Activated naive CD8-positive, alpha-beta T cell (primary cell): ENCODE measurements around the gene AMBRA1.
A peak's percentile ranks its signal among the peaks of the same experiment; 100 is the strongest.

Source experiments
- H3K27ac Mint-ChIP-seq: one replicate; pipeline ENCODE4 v1.8.0; 2021; ENCODE audit warnings: mixed read lengths
- H3K27me3 Mint-ChIP-seq: one replicate; pipeline ENCODE4 v1.8.0; 2021; ENCODE audit warnings: mixed read lengths
- H3K36me3 Mint-ChIP-seq: one replicate; pipeline ENCODE4 v1.8.0; 2021; ENCODE audit warnings: mixed read lengths
- H3K4me1 Mint-ChIP-seq: one replicate; pipeline ENCODE4 v1.8.0; 2021; ENCODE audit warnings: low read depth, mixed read lengths
- H3K4me3 Mint-ChIP-seq: one replicate; pipeline ENCODE4 v1.8.0; 2021; ENCODE audit warnings: mild to moderate bottlenecking, mixed read lengths
- H3K9me3 Mint-ChIP-seq: one replicate; pipeline ENCODE4 v1.8.0; 2021; ENCODE audit warnings: low read depth, mixed read lengths

AMBRA1 gene

GRCh38 chr11:46565232-46565840 is 28.5 kb downstream of the AMBRA1 start:
- Mint-ChIP-seq H3K4me3 (no peak overlapping the region), H3K4me1 (peaks cover 40% of the 10 kb centered on the region), H3K9me3 (no peaks in the 10 kb centered on the region), H3K27ac (no peak overlapping the region), H3K36me3 (peaks cover 4% of the 10 kb centered on the region), H3K27me3 (no peaks in the 10 kb centered on the region)

GRCh38 chr11:46564459-46564858 is 29.4 kb downstream of the AMBRA1 start:
- no peaks in the 10 kb centered on the region for H3K9me3 Mint-ChIP-seq
- no peaks in the 10 kb centered on the region for H3K27me3 Mint-ChIP-seq
- peaks cover 4% of the 10 kb centered on the region for H3K36me3 Mint-ChIP-seq
- H3K4me3 Mint-ChIP-seq, result no peak overlapping the region
- H3K4me1 Mint-ChIP-seq, result peaks cover 46% of the 10 kb centered on the region
- H3K27ac Mint-ChIP-seq, result peak overlapping the region; percentile 55

- H3K36me3 Mint-ChIP-seq, result peaks cover 4% of the 10 kb centered on the region
- H3K27ac Mint-ChIP-seq, result peak overlapping the region; percentile 61
- no peaks in the 10 kb centered on the region for H3K27me3 Mint-ChIP-seq
- H3K4me3 Mint-ChIP-seq, result no peak overlapping the region
- H3K9me3 Mint-ChIP-seq, result no peaks in the 10 kb centered on the region
- peaks cover 60% of the 10 kb centered on the region for H3K4me1 Mint-ChIP-seq
Measured at GRCh38 chr11:46562527-46562926, 31.3 kb downstream of the AMBRA1 start.

GRCh38 chr11:46560300-46560991 is 33.4 kb downstream of the AMBRA1 start:
- H3K9me3 Mint-ChIP-seq, result no peaks in the 10 kb centered on the region
- H3K4me1 Mint-ChIP-seq, result peaks cover 65% of the 10 kb centered on the region
- peak overlapping the region; percentile 84 for H3K4me3 Mint-ChIP-seq
- H3K36me3 Mint-ChIP-seq, result peaks cover 2% of the 10 kb centered on the region
- peak overlapping the region; percentile 81 for H3K27ac Mint-ChIP-seq
- H3K27me3 Mint-ChIP-seq, result no peaks in the 10 kb centered on the region

GRCh38 chr11:46559815-46560214 is 34.0 kb downstream of the AMBRA1 start:
- Mint-ChIP-seq H3K27ac (peak overlapping the region; percentile 81), H3K4me3 (peak overlapping the region; percentile 84), H3K36me3 (peaks cover 2% of the 10 kb centered on the region), H3K9me3 (no peaks in the 10 kb centered on the region), H3K4me1 (peaks cover 70% of the 10 kb centered on the region), H3K27me3 (no peaks in the 10 kb centered on the region)

GRCh38 chr11:46557684-46558151 is 36.1 kb downstream of the AMBRA1 start:
- peaks cover 2% of the 10 kb centered on the region for H3K36me3 Mint-ChIP-seq
- H3K9me3 Mint-ChIP-seq, result no peaks in the 10 kb centered on the region
- peak overlapping the region; percentile 3 for H3K27ac Mint-ChIP-seq
- no peak overlapping the region for H3K4me3 Mint-ChIP-seq
- H3K4me1 Mint-ChIP-seq, result peaks cover 77% of the 10 kb centered on the region
- H3K27me3 Mint-ChIP-seq, result no peaks in the 10 kb centered on the region

- Mint-ChIP-seq H3K4me1 (peaks cover 58% of the 10 kb centered on the region), H3K36me3 (no peaks in the 10 kb centered on the region), H3K27ac (peak overlapping the region; percentile 59), H3K4me3 (peak overlapping the region; percentile 33), H3K9me3 (no peaks in the 10 kb centered on the region), H3K27me3 (no peaks in the 10 kb centered on the region)
Measured at GRCh38 chr11:46555267-46556054, 38.4 kb downstream of the AMBRA1 start.

- peak overlapping the region; percentile 72 for H3K27ac Mint-ChIP-seq
- H3K27me3 Mint-ChIP-seq, result no peaks in the 10 kb centered on the region
- H3K4me3 Mint-ChIP-seq, result peak overlapping the region; percentile 3
- H3K36me3 Mint-ChIP-seq, result no peaks in the 10 kb centered on the region
- no peaks in the 10 kb centered on the region for H3K9me3 Mint-ChIP-seq
- peaks cover 53% of the 10 kb centered on the region for H3K4me1 Mint-ChIP-seq
Measured at GRCh38 chr11:46554213-46555147, 39.3 kb downstream of the AMBRA1 start.

- H3K27me3 Mint-ChIP-seq, result no peaks in the 10 kb centered on the region
- peak overlapping the region; percentile 46 for H3K27ac Mint-ChIP-seq
- H3K4me1 Mint-ChIP-seq, result peaks cover 49% of the 10 kb centered on the region
- no peak overlapping the region for H3K4me3 Mint-ChIP-seq
- H3K36me3 Mint-ChIP-seq, result no peaks in the 10 kb centered on the region
- no peaks in the 10 kb centered on the region for H3K9me3 Mint-ChIP-seq
Measured at GRCh38 chr11:46553814-46554212, 40.0 kb downstream of the AMBRA1 start.

- no peak overlapping the region for H3K27ac Mint-ChIP-seq
- peaks cover 4% of the 10 kb centered on the region for H3K36me3 Mint-ChIP-seq
- H3K4me1 Mint-ChIP-seq, result peaks cover 43% of the 10 kb centered on the region
- H3K27me3 Mint-ChIP-seq, result no peaks in the 10 kb centered on the region
- H3K4me3 Mint-ChIP-seq, result no peak overlapping the region
- H3K9me3 Mint-ChIP-seq, result no peaks in the 10 kb centered on the region
Measured at GRCh38 chr11:46551261-46551660, 42.6 kb downstream of the AMBRA1 start.

GRCh38 chr11:46547579-46547978 is 46.2 kb downstream of the AMBRA1 start:
- Mint-ChIP-seq H3K27ac (no peak overlapping the region), H3K4me1 (peaks cover 15% of the 10 kb centered on the region), H3K36me3 (peaks cover 14% of the 10 kb centered on the region), H3K27me3 (no peaks in the 10 kb centered on the region), H3K4me3 (no peak overlapping the region), H3K9me3 (no peaks in the 10 kb centered on the region)

GRCh38 chr11:46543564-46543963 is 50.3 kb downstream of the AMBRA1 start:
- peaks cover 17% of the 10 kb centered on the region for H3K36me3 Mint-ChIP-seq
- H3K9me3 Mint-ChIP-seq, result no peaks in the 10 kb centered on the region
- H3K27me3 Mint-ChIP-seq, result no peaks in the 10 kb centered on the region
- H3K27ac Mint-ChIP-seq, result no peak overlapping the region
- no peak overlapping the region for H3K4me3 Mint-ChIP-seq
- H3K4me1 Mint-ChIP-seq, result peaks cover 9% of the 10 kb centered on the region

- peaks cover 13% of the 10 kb centered on the region for H3K36me3 Mint-ChIP-seq
- H3K9me3 Mint-ChIP-seq, result no peaks in the 10 kb centered on the region
- H3K4me1 Mint-ChIP-seq, result peaks cover 8% of the 10 kb centered on the region
- H3K4me3 Mint-ChIP-seq, result no peak overlapping the region
- no peak overlapping the region for H3K27ac Mint-ChIP-seq
- no peaks in the 10 kb centered on the region for H3K27me3 Mint-ChIP-seq
Measured at GRCh38 chr11:46541593-46542371, 52.0 kb downstream of the AMBRA1 start.

- no peaks in the 10 kb centered on the region for H3K27me3 Mint-ChIP-seq
- no peak overlapping the region for H3K27ac Mint-ChIP-seq
- H3K4me1 Mint-ChIP-seq, result peaks cover 11% of the 10 kb centered on the region
- H3K36me3 Mint-ChIP-seq, result peaks cover 13% of the 10 kb centered on the region
- H3K4me3 Mint-ChIP-seq, result no peak overlapping the region
- no peaks in the 10 kb centered on the region for H3K9me3 Mint-ChIP-seq
Measured at GRCh38 chr11:46540807-46541206, 53.0 kb downstream of the AMBRA1 start.
